Aorta (tissue), 5 donors: Measurements from ENCODE around the gene ACTR2. TPM values are rescaled to one million over a fixed set of nuclear protein-coding genes. Genes with fewer than 3 reads are reported as not detected.
A peak's percentile ranks its signal among the peaks of the same experiment; 100 is the strongest.
"Not testable (repeated sequence)": the region's sequence is repeated elsewhere in the genome, so short reads cannot be mapped to it uniquely, and the experiment has no call there.

ENCODE experiments used
- ATAC-seq: fragments of 200-7000 bp; cut with Tn5 transposase; one replicate; pipeline ENCODE4 v1.9.1; 2022; ENCODE audit warnings: moderate library complexity; ENCODE audit not compliant: low FRiP score
- DNase-seq, 2 donors: peaks; one replicate each; pipeline ENCODE4 v3.0.0-alpha.2; 2020
- H3K27ac ChIP-seq, 2 donors: one replicate each; pipeline ENCODE4 v1.5.1; 2013; ENCODE audit warnings: low read length in 2 of 2, mild to moderate bottlenecking in 2 of 2, moderate library complexity in 2 of 2, control low read depth in 1 of 2, inconsistent platforms in 1 of 2, low read depth in 1 of 2
- H3K27me3 ChIP-seq, 2 donors: one replicate each; pipeline ENCODE4 v1.6.1; 2013; ENCODE audit warnings: control low read depth in 1 of 2, low read length in 1 of 2, mild to moderate bottlenecking in 1 of 2, moderate library complexity in 1 of 2; ENCODE audit not compliant: insufficient read depth in 2 of 2, control insufficient read depth in 1 of 2
- H3K36me3 ChIP-seq, 2 donors: one replicate each; pipeline ENCODE4 v1.6.1; 2013; ENCODE audit warnings: control low read depth in 1 of 2, low read length in 1 of 2, mild to moderate bottlenecking in 1 of 2; ENCODE audit not compliant: insufficient read depth in 2 of 2, control insufficient read depth in 1 of 2
- H3K4me1 ChIP-seq, 2 donors: one replicate each; pipeline ENCODE4 v1.6.1; 2013; ENCODE audit warnings: low read length in 2 of 2, control low read depth in 1 of 2, mild to moderate bottlenecking in 1 of 2, moderate library complexity in 1 of 2; ENCODE audit not compliant: insufficient read depth in 2 of 2, control insufficient read depth in 1 of 2
- H3K4me3 ChIP-seq, 2 donors: one replicate each; pipeline ENCODE4 v1.5.1; 2013; ENCODE audit warnings: low read length in 2 of 2, control low read depth in 1 of 2, mild to moderate bottlenecking in 1 of 2
- H3K9me3 ChIP-seq: one replicate; pipeline ENCODE4 v1.6.1; 2013; ENCODE audit warnings: mild to moderate bottlenecking, low read length; ENCODE audit not compliant: control insufficient read depth
- WGBS, 2 donors: extraction: QIAGEN DNeasy Blood & Tissue Kit; methylation state at CpG; one replicate each; pipeline ENCODE4 v1.1.7; 2013; 5-methylcytosine and 5-hydroxymethylcytosine counted together
- intact Hi-C, 2 donors: fragments of 100-400 bp; cut with DNase I; formaldehyde crosslinking; loops; one replicate each; pipeline versions ENCODE4 v1.14.2 to v1.15.0; 2022
- long read RNA-seq, 2 donors: library from polyadenylated mRNA; unstranded; transcript quantifications; one replicate each; pipeline ENCODE4 v2.0.0, GENCODE V29; 2020 to 2021
- polyA plus RNA-seq, 2 donors: library from polyadenylated mRNA; stranded (reverse); fragments of 200-250 nt; gene quantifications; one replicate each; pipeline ENCODE4 v1.2.3, GENCODE V29; 2013
- total RNA-seq, 2 donors: library from RNA; stranded (reverse); fragmentation: NEBNext Ultra II Directional; extraction: Animal tissue kit (Norgen Biotek cat#: 25700); gene quantifications; one replicate each; pipeline ENCODE4 v1.2.1, GENCODE V29; 2021
- donor health status: healthy with polysubstance abuse.
- donor health status: Bipolar disorder and iron deficiency.
- donor health status: DM: no; HTN: no; CAD: no.
- donor health status: DM: no; HTN: no; CAD: no.
- donor health status: DM: yes; HTN: yes; CAD: no.

Gene ACTR2
- total RNA-seq = 100 to 1,000 TPM; 221 to 255 TPM
- polyA plus RNA-seq = 100 to 1,000 TPM in 1 of 2 donors, 10 to 100 TPM in 1; 78.1 to 144 TPM
- long read RNA-seq, donor 1, transcript ACTR2-201 (9 exons, 3,861 nt) = major isoform, 107 of 134 reads
- long read RNA-seq, donor 1, partial matches to known transcripts = 9 of 134 reads
- long read RNA-seq, donor 1, other reads (novel, unspliced or antisense) = 18 of 134 reads
- long read RNA-seq, donor 2, transcript ACTR2-201 (9 exons, 3,861 nt) = major isoform, 12 of 32 reads
- long read RNA-seq, donor 2, partial matches to known transcripts = 16 of 32 reads
- long read RNA-seq, donor 2, other reads (novel, unspliced or antisense) = 4 of 32 reads

- intact Hi-C loops = loop anchor here in 1 of 2 donors (5.0 kb wide), 1 partner anchor 95 kb away; the partner anchor contains the start of gene RAB1A
- DNase-seq (peak; percentile 98), ATAC-seq (peak; percentile 99)
- 0% methylated on average over 75 to 82 of the region's 82 CpGs for WGBS, 2 donors
- H3K27me3 ChIP-seq = no peaks in the 10 kb centered on the region
- H3K36me3 ChIP-seq = no peaks in the 10 kb centered on the region
- H3K4me1 ChIP-seq = peaks cover 0 to 13% of the 10 kb centered on the region in 2 donors
- no peaks in the 10 kb centered on the region for H3K9me3 ChIP-seq
- peak within 1 kb of the TSS; percentile 90 to 92 for H3K4me3 ChIP-seq
- peak within 1 kb of the TSS; percentile 86 to 96 for H3K27ac ChIP-seq
These were observed at the start of gene ACTR2 for GRCh38 chr2:65227456-65228262. Gene ACTR2 (plus strand): TSS chr2:65227831. CDS start chr2:65227910, 79 bp downstream.

- H3K27ac ChIP-seq = no peak overlapping the region
- H3K36me3 ChIP-seq = no peaks in the 10 kb centered on the region
- no peak overlapping the region for H3K4me3 ChIP-seq
- 84 to 88% methylated on average over 5 of the region's 5 CpGs for WGBS, 2 donors
- H3K27me3 ChIP-seq = no peaks in the 10 kb centered on the region
- intact Hi-C loops = loop anchor here in 1 of 2 donors (10.0 kb wide), 1 partner anchor 48 kb away; the partner anchor contains the start of gene RAB1A
- no peaks in the 10 kb centered on the region for H3K9me3 ChIP-seq
- DNase-seq (no peak), ATAC-seq (no peak)
- H3K4me1 ChIP-seq = no peaks in the 10 kb centered on the region
These were observed 45.1 kb upstream of the ACTR2 start for GRCh38 chr2:65182570-65182969.

- not testable (repeated sequence) for H3K4me3 ChIP-seq, H3K27ac ChIP-seq, H3K27me3 ChIP-seq, DNase-seq, H3K9me3 ChIP-seq, H3K4me1 ChIP-seq, H3K36me3 ChIP-seq, ATAC-seq
- 93 to 98% methylated on average over 4 of the region's 4 CpGs for WGBS, 2 donors
- intact Hi-C loops = loop anchor here in 1 of 2 donors (10.0 kb wide), 1 partner anchor 49 kb away; the partner anchor contains the start of gene RAB1A
These were observed 44.2 kb upstream of the ACTR2 start for GRCh38 chr2:65183406-65183805.

- WGBS, 2 donors = 88 to 92% methylated on average over 3 of the region's 3 CpGs
- no peak for ATAC-seq
- intact Hi-C loops = loop anchor here (5.0 to 10.0 kb wide), 3 partner anchors 50 to 268 kb away; partner anchors contain the start of gene RAB1A (in 1 of the 2)
These were observed 42.6 kb upstream of the ACTR2 start for GRCh38 chr2:65185012-65185411.

GRCh38 chr2:65186093-65186868 is 41.4 kb upstream of the ACTR2 start:
- Histone ChIP-seq H3K4me1 (no peaks in the 10 kb centered on the region), H3K36me3 (no peaks in the 10 kb centered on the region), H3K9me3 (no peaks in the 10 kb centered on the region), H3K27ac (no peak overlapping the region), H3K4me3 (no peak overlapping the region), H3K27me3 (no peaks in the 10 kb centered on the region)
- intact Hi-C loops = loop anchor here (5.0 to 10.0 kb wide), 3 partner anchors 51 to 269 kb away; partner anchors contain the start of gene RAB1A (in 1 of the 2)
- DNase-seq (no peak), ATAC-seq (no peak)
- 93 to 94% methylated on average over 23 of the region's 23 CpGs for WGBS, 2 donors

More at GRCh38 chr2:65185012-65185411, 42.6 kb upstream of the ACTR2 start:
- Histone ChIP-seq H3K36me3 (no peaks in the 10 kb centered on the region), H3K27me3 (no peaks in the 10 kb centered on the region), H3K27ac (no peak overlapping the region), H3K9me3 (no peaks in the 10 kb centered on the region), H3K4me1 (no peaks in the 10 kb centered on the region), H3K4me3 (no peak overlapping the region)
- no peak for DNase-seq

- no peaks in the 10 kb centered on the region for H3K9me3 ChIP-seq
- no peak overlapping the region for H3K4me3 ChIP-seq
- no peak overlapping the region for H3K27ac ChIP-seq
- WGBS, 2 donors = 45 to 47% methylated on average over 19 of the region's 19 CpGs
- ATAC-seq (peak; percentile 88), DNase-seq (peak; percentile 85 to 86)
- H3K27me3 ChIP-seq = no peaks in the 10 kb centered on the region
- no peaks in the 10 kb centered on the region for H3K4me1 ChIP-seq
- H3K36me3 ChIP-seq = no peaks in the 10 kb centered on the region
- intact Hi-C loops = loop anchor here (5.0 to 10.0 kb wide), 3 partner anchors 52 to 270 kb away; partner anchors contain the start of gene RAB1A (in 1 of the 2)
These were observed 40.5 kb upstream of the ACTR2 start for GRCh38 chr2:65186872-65187851.

- Histone ChIP-seq H3K27ac (no peak overlapping the region), H3K36me3 (no peaks in the 10 kb centered on the region), H3K9me3 (no peaks in the 10 kb centered on the region), H3K4me1 (no peaks in the 10 kb centered on the region), H3K27me3 (no peaks in the 10 kb centered on the region), H3K4me3 (no peak overlapping the region)
- ATAC-seq (no peak), DNase-seq (no peak)
- WGBS, 2 donors = 95% methylated on average over 8 of the region's 8 CpGs
- intact Hi-C loops = no loop called here
These were observed 34.2 kb upstream of the ACTR2 start for GRCh38 chr2:65193446-65193845.
